Vagina (tissue), 2 donors: Measurements from ENCODE around the gene NDUFB5. TPM values are rescaled to one million over a fixed set of nuclear protein-coding genes. Genes with fewer than 3 reads are reported as not detected.

ENCODE experiments used
- DNase-seq, 2 donors: peaks; one replicate each; pipeline ENCODE4 v3.0.0-alpha.2; 2017; ENCODE audit errors: extremely low spot score in 2 of 2
- H3K27ac ChIP-seq: fragments of 200-600 bp; sonication (generic); one replicate; pipeline ENCODE4 v1.5.1; 2019
- H3K27me3 ChIP-seq: fragments of 200-600 bp; sonication (generic); one replicate; pipeline ENCODE4 v1.5.1; 2019
- H3K36me3 ChIP-seq, 2 donors: fragments of 200-600 bp; sonication (generic); one replicate each; pipeline ENCODE4 v1.5.1; 2017 to 2019
- H3K4me1 ChIP-seq: fragments of 200-600 bp; sonication (generic); one replicate; pipeline ENCODE4 v1.5.1; 2019
- H3K4me3 ChIP-seq, 2 donors: fragments of 200-600 bp; sonication (generic); 1 replicate in 1 of 2; 2 replicates in 1 of 2; pipeline ENCODE4 v1.5.1; 2016 to 2019
- H3K9me3 ChIP-seq: fragments of 200-600 bp; sonication (generic); one replicate; pipeline ENCODE4 v1.5.1; 2019
- CTCF ChIP-seq, 3 experiments: fragments of 450-650 bp in 2 of 3; fragments of 200-600 bp in 1 of 3; sonication (generic) in 1 of 3; IDR thresholded peaks; one replicate each; pipeline ENCODE4 v1.5.1; 2017 to 2019; ENCODE audit warnings: antibody characterized with exemption in 3 of 3, mild to moderate bottlenecking in 2 of 3, moderate library complexity in 2 of 3
- POLR2A ChIP-seq, 2 donors: fragments of 450-650 bp; IDR thresholded peaks; one replicate each; pipeline ENCODE4 v1.6.1; 2017; ENCODE audit warnings: antibody characterized with exemption in 2 of 2, mild to moderate bottlenecking in 2 of 2, moderate library complexity in 2 of 2
- POLR2AphosphoS5 ChIP-seq, 2 donors: sonication (generic); formaldehyde crosslinking; IDR thresholded peaks; one replicate each; pipeline ENCODE4 v1.9.0; 2017; ENCODE audit warnings: antibody characterized with exemption in 2 of 2, mild to moderate bottlenecking in 2 of 2, low read depth in 1 of 2; ENCODE audit not compliant: insufficient read depth in 1 of 2
- intact Hi-C: fragments of 100-400 bp; cut with DNase I; formaldehyde crosslinking; loops from one replicate; pipeline ENCODE4 v1.15.1; 2023
- total RNA-seq: library from RNA; depleted of rRNA; stranded (reverse); fragments of >200 nt; gene quantifications from one replicate; pipeline ENCODE4 v1.2.3, GENCODE V29; 2016

NDUFB5 gene
- total RNA-seq: 48.9 TPM

- intact Hi-C loops: no loop called here
- DNase-seq: peak; percentile 96
- H3K36me3 ChIP-seq: peaks cover 0 to 12% of the 10 kb centered on the region in 2 donors
- peak within 1 kb of the TSS; percentile 85 for H3K27ac ChIP-seq
- H3K9me3 ChIP-seq: no peaks in the 10 kb centered on the region
- no peaks in the 10 kb centered on the region for H3K27me3 ChIP-seq
- TF ChIP-seq CTCF (IDR thresholded peaks at IDR 0.05) (no peak), POLR2A (IDR thresholded peaks at IDR 0.05) (peak in 1 of 2 donors; percentile 59), POLR2AphosphoS5 (IDR thresholded peaks at IDR 0.05; ENCODE audit: insufficient read depth in 1 of 2, low read depth in 1 of 2) (peak; percentile 90 to 98)
- H3K4me1 ChIP-seq: peaks cover 25% of the 10 kb centered on the region
- H3K4me3 ChIP-seq: peak within 1 kb of the TSS; percentile 60 to 86
These were observed at the start of gene NDUFB5, which contains the start of gene MRPL47 for GRCh38 chr3:179604321-179605078. Gene NDUFB5, plus strand, starts transcription at chr3:179604794. Its CDS starts 22 bp downstream, at chr3:179604816. Gene MRPL47, minus strand, starts transcription at chr3:179604638. Its CDS starts 14 bp downstream, at chr3:179604624.

- DNase-seq: no peak
- no peaks in the 10 kb centered on the region for H3K9me3 ChIP-seq
- peaks cover 3% of the 10 kb centered on the region for H3K4me1 ChIP-seq
- H3K4me3 ChIP-seq: no peak overlapping the region
- no peaks in the 10 kb centered on the region for H3K36me3 ChIP-seq
- TF ChIP-seq CTCF (IDR thresholded peaks at IDR 0.05) (peak in 2 of 3 experiments; percentile 43 to 54), POLR2AphosphoS5 (IDR thresholded peaks at IDR 0.05; ENCODE audit: insufficient read depth in 1 of 2, low read depth in 1 of 2) (no peak)
- no peak overlapping the region for H3K27ac ChIP-seq
- no peaks in the 10 kb centered on the region for H3K27me3 ChIP-seq
- intact Hi-C loops: no loop called here
These were observed 45.7 kb upstream of the NDUFB5 start for GRCh38 chr3:179558742-179559364.

GRCh38 chr3:179560791-179561190 is 43.8 kb upstream of the NDUFB5 start:
- no peaks in the 10 kb centered on the region for H3K9me3 ChIP-seq
- TF ChIP-seq CTCF (IDR thresholded peaks at IDR 0.05) (no peak), POLR2A (IDR thresholded peaks at IDR 0.05) (no peak), POLR2AphosphoS5 (IDR thresholded peaks at IDR 0.05; ENCODE audit: insufficient read depth in 1 of 2, low read depth in 1 of 2) (no peak)
- no peak overlapping the region for H3K4me3 ChIP-seq
- intact Hi-C loops: loop anchor here (10.0 kb wide), 1 partner anchor 136 kb away; no protein-coding TSS in a partner anchor
- H3K27ac ChIP-seq: no peak overlapping the region
- H3K4me1 ChIP-seq: peaks cover 19% of the 10 kb centered on the region
- no peak for DNase-seq
- no peaks in the 10 kb centered on the region for H3K27me3 ChIP-seq
- no peaks in the 10 kb centered on the region for H3K36me3 ChIP-seq

- no peaks in the 10 kb centered on the region for H3K36me3 ChIP-seq
- H3K9me3 ChIP-seq: no peaks in the 10 kb centered on the region
- intact Hi-C loops: loop anchor here (10.0 kb wide), 1 partner anchor 138 kb away; no protein-coding TSS in a partner anchor
- H3K4me1 ChIP-seq: peaks cover 24% of the 10 kb centered on the region
- H3K4me3 ChIP-seq: peak within 1 kb of the TSS; percentile 62 to 89
- peak; percentile 98 to 100 for DNase-seq
- no peak for TF ChIP-seq POLR2A (IDR thresholded peaks at IDR 0.05)
- peak; percentile 88 to 91 for TF ChIP-seq POLR2AphosphoS5 (IDR thresholded peaks at IDR 0.05; ENCODE audit: insufficient read depth in 1 of 2, low read depth in 1 of 2)
- no peak for TF ChIP-seq CTCF (IDR thresholded peaks at IDR 0.05)
- peak within 1 kb of the TSS; percentile 88 for H3K27ac ChIP-seq
- no peaks in the 10 kb centered on the region for H3K27me3 ChIP-seq
These were observed 41.9 kb upstream of the NDUFB5 start, which contains the start of gene ACTL6A for GRCh38 chr3:179562591-179563270. Gene ACTL6A, plus strand, starts transcription at chr3:179562926. Its CDS starts 167 bp downstream, at chr3:179563093.
